Heart left ventricle (tissue), 16 donors: ENCODE data around the gene HCCS. TPM values are rescaled to one million over a fixed set of nuclear protein-coding genes. Genes with fewer than 3 reads are reported as not detected.

Source experiments
- ATAC-seq, 4 donors: fragments of 200-7000 bp; cut with Tn5 transposase; one replicate each; pipeline ENCODE4 v1.9.1; 2020 to 2022; ENCODE audit warnings: moderate library complexity in 4 of 4, mild to moderate bottlenecking in 3 of 4, moderate number of reproducible peaks in 1 of 4
- DNase-seq, 5 donors: peaks; one replicate each; pipeline ENCODE4 v3.0.0-alpha.2; 2020
- H3K27ac ChIP-seq, 12 donors: fragments of 200-600 bp; sonication (generic) in 4 of 12; one replicate each; pipeline versions ENCODE4 v1.5.0 to v1.8.0; 2016 to 2022; ENCODE audit warnings: mild to moderate bottlenecking in 2 of 12
- H3K27me3 ChIP-seq, 9 donors: fragments of 200-600 bp; sonication (generic) in 2 of 9; one replicate each; pipeline versions ENCODE4 v1.5.1 to v1.8.0; 2016 to 2022; ENCODE audit warnings: mild to moderate bottlenecking in 3 of 9
- H3K36me3 ChIP-seq, 9 donors: fragments of 200-600 bp; sonication (generic) in 2 of 9; one replicate each; pipeline versions ENCODE4 v1.5.0 to v1.8.0; 2018 to 2022; ENCODE audit warnings: mild to moderate bottlenecking in 2 of 9
- H3K4me1 ChIP-seq, 12 donors: fragments of 200-600 bp; sonication (generic) in 4 of 12; one replicate each; pipeline versions ENCODE4 v1.5.0 to v1.8.0; 2016 to 2022; ENCODE audit warnings: mild to moderate bottlenecking in 3 of 12
- H3K4me3 ChIP-seq, 12 donors: fragments of 200-600 bp; sonication (generic) in 4 of 12; one replicate each; pipeline versions ENCODE4 v1.5.0 to v1.8.0; 2017 to 2022; ENCODE audit warnings: mild to moderate bottlenecking in 9 of 12, moderate library complexity in 4 of 12
- H3K9me3 ChIP-seq, 12 donors: fragments of 200-600 bp; sonication (generic) in 4 of 12; one replicate each; pipeline versions ENCODE4 v1.5.0 to v1.8.0; 2016 to 2022; ENCODE audit warnings: mild to moderate bottlenecking in 1 of 12
- POLR2A ChIP-seq, 2 donors: fragments of 450-650 bp; IDR thresholded peaks; one replicate each; pipeline ENCODE4 v1.6.1; 2017; ENCODE audit warnings: antibody characterized with exemption in 2 of 2, mild to moderate bottlenecking in 2 of 2, moderate library complexity in 2 of 2
- WGBS, 4 donors: extraction: QIAGEN DNeasy Blood & Tissue Kit in 2 of 4; methylation state at CpG; one replicate each; pipeline versions ENCODE4 v1.1.5 to v1.1.7; 2013 to 2018; 5-methylcytosine and 5-hydroxymethylcytosine counted together
- intact Hi-C, 10 donors: fragments of 100-400 bp; cut with DNase I; formaldehyde crosslinking; loops; one replicate each; pipeline versions ENCODE4 v1.11.1 to v1.14.2; 2022
- polyA plus RNA-seq, 2 donors: library from polyadenylated mRNA; stranded (reverse); fragments of 200-250 nt; gene quantifications; one replicate each; pipeline ENCODE4 v1.2.3, GENCODE V29; 2013
- total RNA-seq, 9 donors: library from RNA; depleted of rRNA in 2 of 9; stranded (reverse); fragments of >200 nt in 2 of 9; fragmentation: NEBNext Ultra II Directional in 3 of 9; extraction: Animal tissue kit (Norgen Biotek cat#: 25700) in 3 of 9; gene quantifications; one replicate each; pipeline versions ENCODE4 v1.1.0 to v1.2.4, GENCODE V29; 2016 to 2023
- TF ChIP-seq, protein P1 (sequence below), 12 donors: fragments of 200-600 bp; sonication (generic) in 4 of 12; IDR thresholded peaks; one replicate each; pipeline versions ENCODE4 v1.5.0 to v1.8.0; 2018 to 2022; ENCODE audit warnings: antibody characterized with exemption in 12 of 12, mild to moderate bottlenecking in 5 of 12
- donor health status: ischemic (EF 13 %, LVEDD 7.1; RV severe dilation, severe dysfunction).
- donor health status: healthy with polysubstance abuse.
- donor health status: DM: no; HTN: yes; CAD: no.
- donor health status: DM: no; HTN: no; CAD: no.
- donor health status: ischemic (EF 25% LVEDD 6.9; RV normal size, moderate dysfunction).
- donor health status: ischemic (EF 25% LVEDD 5.7; RV mildly dilated, moderate dysfunction).
- donor health status: healthy.
- donor health status: DM: yes; HTN: yes; CAD: no.
- donor health status: ischemic (EF 35%, LVEDD 5.7; RV mildly dilated, moderate dysfunction).
- donor health status: nonischemic (EF 11% LVEDD 7.7; RV severe dilation, severe dysfunction).
- donor health status: DM: yes; HTN: yes; CAD: no.
- donor health status: PGD.
- donor health status: ischemic (EF 29% LVEDD 5.4; RV normal size, mild dysfunction).
- donor health status: nonischemic (EF 23%, LVEDD 6.1; RV moderate dilation, normal function).

Gene HCCS
- total and polyA plus RNA-seq, 11 donors, result 23.0 to 73.8 (median 56.2) TPM

DNA sequence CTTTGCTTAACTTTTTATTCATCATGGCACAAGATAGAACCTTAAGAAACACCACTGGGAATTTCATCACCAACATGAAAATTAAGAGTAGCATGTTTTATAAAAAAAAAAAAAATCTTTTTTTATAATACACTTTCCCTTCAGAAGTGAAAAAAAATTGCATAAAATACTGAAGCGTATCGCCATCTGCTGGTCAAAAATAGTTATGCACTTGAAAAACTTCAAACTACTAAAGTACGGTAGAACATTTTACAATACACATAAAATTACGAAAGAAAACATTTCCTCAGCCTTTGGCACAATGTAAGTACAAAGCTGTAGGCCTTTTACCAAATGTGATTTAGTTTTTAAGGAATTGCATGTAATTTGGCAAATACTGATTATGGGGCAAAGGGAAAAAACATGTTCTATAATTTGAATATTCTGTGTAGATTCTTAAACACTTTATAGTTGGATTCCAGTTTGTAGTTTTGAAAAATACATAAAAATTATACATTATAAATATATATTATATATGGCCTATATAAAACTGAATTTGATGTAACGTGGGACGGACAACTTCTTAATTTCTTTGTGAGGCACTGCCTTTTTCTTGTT is 26.5 kb downstream of the HCCS start:
- Histone ChIP-seq H3K27ac (no peak overlapping the region), H3K4me1 (peaks cover 0 to 7% (median 0%) of the 10 kb centered on the region in 12 donors), H3K9me3 (no peaks in the 10 kb centered on the region), H3K4me3 (no peak overlapping the region), H3K36me3 (peaks cover 0 to 2% (median 0%) of the 10 kb centered on the region in 9 donors), H3K27me3 (peaks cover 0 to 6% (median 0%) of the 10 kb centered on the region in 9 donors)
- ATAC-seq (no peak), DNase-seq (no peak)
- no peak for TF ChIP-seq POLR2A (IDR thresholded peaks at IDR 0.05)
- TF ChIP-seq, protein P1, sequence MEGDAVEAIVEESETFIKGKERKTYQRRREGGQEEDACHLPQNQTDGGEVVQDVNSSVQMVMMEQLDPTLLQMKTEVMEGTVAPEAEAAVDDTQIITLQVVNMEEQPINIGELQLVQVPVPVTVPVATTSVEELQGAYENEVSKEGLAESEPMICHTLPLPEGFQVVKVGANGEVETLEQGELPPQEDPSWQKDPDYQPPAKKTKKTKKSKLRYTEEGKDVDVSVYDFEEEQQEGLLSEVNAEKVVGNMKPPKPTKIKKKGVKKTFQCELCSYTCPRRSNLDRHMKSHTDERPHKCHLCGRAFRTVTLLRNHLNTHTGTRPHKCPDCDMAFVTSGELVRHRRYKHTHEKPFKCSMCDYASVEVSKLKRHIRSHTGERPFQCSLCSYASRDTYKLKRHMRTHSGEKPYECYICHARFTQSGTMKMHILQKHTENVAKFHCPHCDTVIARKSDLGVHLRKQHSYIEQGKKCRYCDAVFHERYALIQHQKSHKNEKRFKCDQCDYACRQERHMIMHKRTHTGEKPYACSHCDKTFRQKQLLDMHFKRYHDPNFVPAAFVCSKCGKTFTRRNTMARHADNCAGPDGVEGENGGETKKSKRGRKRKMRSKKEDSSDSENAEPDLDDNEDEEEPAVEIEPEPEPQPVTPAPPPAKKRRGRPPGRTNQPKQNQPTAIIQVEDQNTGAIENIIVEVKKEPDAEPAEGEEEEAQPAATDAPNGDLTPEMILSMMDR (IDR thresholded peaks at IDR 0.05), result peak; percentile 50 to 87 (median 66)
- intact Hi-C loops, result loop anchor here in 6 of 10 donors (2.0 to 10.0 kb wide), 4 partner anchors 943 to 953 kb away; no protein-coding TSS in a partner anchor
- WGBS, 4 donors, result 30 to 42% (median 35%) methylated on average over 6 of the region's 6 CpGs

DNA sequence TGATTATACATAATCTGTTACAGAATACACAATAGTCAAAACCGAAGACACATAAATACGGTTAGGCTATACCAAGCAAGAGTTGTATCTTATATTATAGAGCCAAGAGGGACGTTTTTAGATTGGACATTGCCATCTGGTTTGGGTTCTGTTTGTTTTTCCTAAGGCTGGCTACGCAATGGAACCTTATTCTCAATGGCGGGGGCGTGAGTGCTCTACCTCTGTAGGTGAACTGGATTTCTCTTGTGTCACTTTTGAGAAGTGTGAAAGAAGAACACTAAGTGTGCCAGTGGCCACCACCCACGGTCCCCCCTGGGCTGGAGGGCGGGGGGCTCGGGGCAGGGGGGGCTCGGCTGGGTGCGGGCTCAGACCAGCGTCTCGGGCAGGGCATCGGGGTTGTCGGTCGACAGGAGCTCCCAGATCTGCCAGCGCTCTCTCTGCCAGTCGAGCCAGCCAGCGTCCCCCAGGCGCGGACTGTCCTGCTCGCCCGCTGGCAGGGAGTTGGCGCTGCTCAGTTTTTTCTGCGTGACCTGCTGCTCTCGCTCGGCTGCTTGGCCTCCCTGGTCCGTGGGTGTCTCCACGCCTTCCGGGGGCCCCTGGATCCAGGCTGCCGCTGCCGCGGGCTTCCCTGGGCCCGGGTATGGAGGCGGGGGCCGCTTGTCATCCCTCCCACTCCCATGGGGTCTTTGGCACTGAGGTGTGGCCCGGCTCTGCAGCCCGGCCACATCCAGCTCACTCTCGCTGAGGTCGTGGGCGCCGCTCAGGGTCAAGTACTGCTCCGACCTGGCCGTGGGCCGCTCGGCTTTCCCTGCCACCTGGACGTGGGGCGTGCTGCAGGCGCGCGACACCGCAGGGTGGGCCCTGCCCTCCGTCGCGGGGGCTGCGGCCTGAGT is 27.6 kb downstream of the HCCS start:
- WGBS, 4 donors, result 79 to 82% (median 81%) methylated on average over 29 to 56 of the region's 56 CpGs
- Histone ChIP-seq H3K36me3 (peaks cover 0 to 2% (median 0%) of the 10 kb centered on the region in 9 donors), H3K27me3 (peaks cover 0 to 12% (median 0%) of the 10 kb centered on the region in 9 donors), H3K4me3 (no peak overlapping the region), H3K9me3 (no peaks in the 10 kb centered on the region), H3K4me1 (peaks cover 0 to 7% (median 0%) of the 10 kb centered on the region in 12 donors), H3K27ac (no peak overlapping the region)
- intact Hi-C loops, result loop anchor here in 5 of 10 donors (5.0 to 10.0 kb wide), 3 partner anchors 944 to 954 kb away; no protein-coding TSS in a partner anchor
- ATAC-seq (peak in 1 of 4 donors; percentile 41), DNase-seq (peak in 1 of 5 donors; percentile 36)
- no peak for TF ChIP-seq POLR2A (IDR thresholded peaks at IDR 0.05)
- TF ChIP-seq, protein P1 (IDR thresholded peaks at IDR 0.05), result no peak

DNA sequence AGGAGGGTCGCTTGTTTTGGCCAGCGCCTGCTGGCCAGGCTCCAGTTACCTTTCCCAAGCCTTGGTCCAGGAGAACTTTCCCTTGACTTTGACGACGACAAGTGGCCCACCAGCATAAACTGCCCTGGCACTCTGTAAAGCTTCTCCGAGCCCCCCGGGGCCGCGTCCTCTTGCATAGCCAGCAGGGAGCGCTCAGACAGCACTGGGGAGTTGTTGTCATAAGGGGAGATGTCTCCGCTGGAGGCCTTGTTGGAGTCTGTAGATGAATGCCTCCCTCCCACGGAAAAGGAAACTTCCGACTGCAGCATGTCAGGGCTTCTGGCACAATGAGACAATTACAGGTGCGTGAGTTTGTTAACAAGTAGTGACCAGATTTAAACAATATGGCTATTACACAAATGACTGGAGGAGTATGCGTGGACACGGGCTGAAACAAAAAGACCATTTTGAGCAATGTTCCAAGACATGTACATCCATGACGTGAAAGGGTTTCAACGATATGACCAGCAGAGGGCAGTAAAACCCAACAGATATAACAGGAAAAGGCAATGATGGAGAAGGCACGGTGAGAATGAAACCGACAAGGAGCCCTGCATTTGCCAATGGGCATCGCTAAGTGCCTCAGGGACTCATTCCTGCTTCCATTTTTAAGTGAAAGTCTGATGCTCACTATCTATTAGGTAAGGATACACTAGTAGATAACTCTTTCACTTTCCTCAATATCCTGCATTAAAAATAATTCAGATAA is 33.0 kb downstream of the HCCS start:
- no peaks in the 10 kb centered on the region for H3K9me3 ChIP-seq
- H3K4me1 ChIP-seq, result peaks cover 0 to 4% (median 0%) of the 10 kb centered on the region in 12 donors
- H3K36me3 ChIP-seq, result peaks cover 0 to 2% (median 0%) of the 10 kb centered on the region in 9 donors
- H3K27ac ChIP-seq, result no peak overlapping the region
- intact Hi-C loops, result loop anchor here (2.0 to 10.0 kb wide), 8 partner anchors 231 to 631 kb away; no protein-coding TSS in a partner anchor
- peaks cover 0 to 8% (median 0%) of the 10 kb centered on the region in 9 donors for H3K27me3 ChIP-seq
- no peak overlapping the region for H3K4me3 ChIP-seq
- ATAC-seq (peak in 3 of 4 donors; percentile 74 to 88 (median 85)), DNase-seq (peak in 4 of 5 donors; percentile 32 to 43 (median 38))
- TF ChIP-seq POLR2A (IDR thresholded peaks at IDR 0.05), result no peak
- TF ChIP-seq, protein P1 (IDR thresholded peaks at IDR 0.05), result peak; percentile 37 to 78 (median 60)
- 29 to 38% (median 35%) methylated on average over 16 to 20 of the region's 20 CpGs for WGBS, 4 donors
